Right lobe of liver (tissue), 4 donors: ENCODE data around the gene PDCD11.
"Not testable (repeated sequence)": the region's sequence is repeated elsewhere in the genome, so short reads cannot be mapped to it uniquely, and the experiment has no call there.

Experiments used
- POLR2A ChIP-seq: fragments of 450-650 bp; IDR thresholded peaks from one replicate; pipeline ENCODE4 v1.6.1; 2017; ENCODE audit warnings: antibody characterized with exemption, mild to moderate bottlenecking
- TF ChIP-seq, protein P1 (sequence below), 4 donors: fragments of 200-600 bp in 3 of 4; fragments of 450-650 bp in 1 of 4; IDR thresholded peaks; one replicate each; pipeline versions ENCODE4 v1.5.1 to v1.8.0; 2016 to 2022; ENCODE audit warnings: antibody characterized with exemption in 4 of 4, mild to moderate bottlenecking in 2 of 4
- donor health status: DM: no; HTN: no; CAD: no.
- donor health status: DM: no; HTN: no; CAD: no.
- donor health status: DM: no; HTN: yes; CAD: no.

DNA sequence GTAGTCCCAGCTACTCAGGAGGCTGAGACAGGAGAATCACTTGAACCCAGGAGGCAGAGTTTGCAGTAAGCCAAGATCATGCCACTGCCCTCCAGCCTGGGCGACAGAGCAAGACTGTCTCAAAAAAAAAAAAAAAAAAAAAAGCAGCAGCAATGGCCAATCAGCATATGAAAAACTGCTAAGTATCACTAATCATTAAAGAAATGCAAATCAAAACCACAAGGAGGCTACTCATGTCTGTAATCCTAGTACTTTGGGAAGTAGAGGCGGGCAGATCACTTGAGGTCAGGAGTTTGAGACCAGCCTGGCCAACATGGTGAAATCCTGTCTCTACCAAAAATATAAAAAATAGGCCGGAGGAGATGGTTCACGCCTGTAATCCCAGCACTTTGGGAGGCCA, 41.9 kb upstream of the PDCD11 start:
- TF ChIP-seq, protein P1, sequence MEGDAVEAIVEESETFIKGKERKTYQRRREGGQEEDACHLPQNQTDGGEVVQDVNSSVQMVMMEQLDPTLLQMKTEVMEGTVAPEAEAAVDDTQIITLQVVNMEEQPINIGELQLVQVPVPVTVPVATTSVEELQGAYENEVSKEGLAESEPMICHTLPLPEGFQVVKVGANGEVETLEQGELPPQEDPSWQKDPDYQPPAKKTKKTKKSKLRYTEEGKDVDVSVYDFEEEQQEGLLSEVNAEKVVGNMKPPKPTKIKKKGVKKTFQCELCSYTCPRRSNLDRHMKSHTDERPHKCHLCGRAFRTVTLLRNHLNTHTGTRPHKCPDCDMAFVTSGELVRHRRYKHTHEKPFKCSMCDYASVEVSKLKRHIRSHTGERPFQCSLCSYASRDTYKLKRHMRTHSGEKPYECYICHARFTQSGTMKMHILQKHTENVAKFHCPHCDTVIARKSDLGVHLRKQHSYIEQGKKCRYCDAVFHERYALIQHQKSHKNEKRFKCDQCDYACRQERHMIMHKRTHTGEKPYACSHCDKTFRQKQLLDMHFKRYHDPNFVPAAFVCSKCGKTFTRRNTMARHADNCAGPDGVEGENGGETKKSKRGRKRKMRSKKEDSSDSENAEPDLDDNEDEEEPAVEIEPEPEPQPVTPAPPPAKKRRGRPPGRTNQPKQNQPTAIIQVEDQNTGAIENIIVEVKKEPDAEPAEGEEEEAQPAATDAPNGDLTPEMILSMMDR (IDR thresholded peaks at IDR 0.05): not testable (repeated sequence)
- TF ChIP-seq POLR2A: not testable (repeated sequence)
